Measurements from ENCODE around the gene TAF11L7. TPM values are rescaled to one million over a fixed set of nuclear protein-coding genes. Genes with fewer than 3 reads are reported as not detected.
"Not testable (repeated sequence)": the region's sequence is repeated elsewhere in the genome, so short reads cannot be mapped to it uniquely, and the experiment has no call there.

The TAF11L7 gene
- total and polyA plus RNA-seq, 4 donors = not detected

- Histone ChIP-seq H3K4me1 (ENCODE audit: control insufficient read depth in 5 of 5, insufficient read depth in 5 of 5, low read length in 5 of 5) (no peaks in the 10 kb centered on the region), H3K9me3 (ENCODE audit: control insufficient read depth in 4 of 4, insufficient read depth in 3 of 4, low read length in 3 of 4) (no peaks in the 10 kb centered on the region), H3K27me3 (ENCODE audit: control insufficient read depth in 3 of 3, insufficient read depth in 3 of 3, low read length in 2 of 3) (no peaks in the 10 kb centered on the region), H3K4me3 (no peak overlapping the region), H3K9ac (ENCODE audit: insufficient read depth in 1 of 2, low read length in 2 of 2) (no peak overlapping the region), H3K27ac (ENCODE audit: low read depth in 1 of 2, low read length in 1 of 2) (no peak overlapping the region), H3K36me3 (ENCODE audit: control insufficient read depth in 4 of 4, insufficient read depth in 4 of 4, low read length in 4 of 4) (no peaks in the 10 kb centered on the region)
- WGBS, 2 donors = 86% methylated on average over 17 of the region's 17 CpGs
- ATAC-seq (ENCODE audit: insufficient read depth, low FRiP score) (no peak), DNase-seq (no peak)
- no peak for TF ChIP-seq CTCF (IDR thresholded peaks at IDR 0.05; ENCODE audit: control extremely low read depth, extremely low read depth)
Measured at GRCh38 chr5:17620627-17621026, 35.1 kb upstream of the TAF11L7 start.

- Histone ChIP-seq H3K4me3 (no peak overlapping the region), H3K9me3 (ENCODE audit: control insufficient read depth in 4 of 4, insufficient read depth in 3 of 4, low read length in 3 of 4) (no peaks in the 10 kb centered on the region), H3K9ac (ENCODE audit: insufficient read depth in 1 of 2, low read length in 2 of 2) (no peak overlapping the region), H3K4me1 (ENCODE audit: control insufficient read depth in 5 of 5, insufficient read depth in 5 of 5, low read length in 5 of 5) (no peaks in the 10 kb centered on the region), H3K27ac (ENCODE audit: low read depth in 1 of 2, low read length in 1 of 2) (no peak overlapping the region), H3K36me3 (ENCODE audit: control insufficient read depth in 4 of 4, insufficient read depth in 4 of 4, low read length in 4 of 4) (no peaks in the 10 kb centered on the region), H3K27me3 (ENCODE audit: control insufficient read depth in 3 of 3, insufficient read depth in 3 of 3, low read length in 2 of 3) (no peaks in the 10 kb centered on the region)
- 92 to 96% methylated on average over 3 of the region's 3 CpGs for WGBS, 2 donors
- DNase-seq (no peak), ATAC-seq (ENCODE audit: insufficient read depth, low FRiP score) (no peak)
- TF ChIP-seq CTCF (IDR thresholded peaks at IDR 0.05; ENCODE audit: control extremely low read depth, extremely low read depth) = no peak
Measured at GRCh38 chr5:17619354-17619753, 33.8 kb upstream of the TAF11L7 start.

- Histone ChIP-seq H3K9ac (ENCODE audit: insufficient read depth in 1 of 2, low read length in 2 of 2) (no peak overlapping the region), H3K27ac (ENCODE audit: low read depth in 1 of 2, low read length in 1 of 2) (no peak overlapping the region)
Measured at GRCh38 chr5:17614872-17615605, 29.5 kb upstream of the TAF11L7 start.

GRCh38 chr5:17610092-17610491 is 24.5 kb upstream of the TAF11L7 start, which contains the start of gene TAF11L12:
TSS of gene TAF11L12 (plus strand) at chr5:17610392.
- not testable (repeated sequence) for DNase-seq; H3K27ac ChIP-seq (ENCODE audit: low read depth in 1 of 2, low read length in 1 of 2)
- WGBS, 2 donors = 76 to 83% methylated on average over 2 of the region's 2 CpGs

More at GRCh38 chr5:17614872-17615605, 29.5 kb upstream of the TAF11L7 start:
- 90 to 97% methylated on average over 17 of the region's 17 CpGs for WGBS, 2 donors
- Histone ChIP-seq H3K9me3 (ENCODE audit: control insufficient read depth in 4 of 4, insufficient read depth in 3 of 4, low read length in 3 of 4) (no peaks in the 10 kb centered on the region), H3K4me3 (no peak overlapping the region), H3K36me3 (ENCODE audit: control insufficient read depth in 4 of 4, insufficient read depth in 4 of 4, low read length in 4 of 4) (no peaks in the 10 kb centered on the region), H3K4me1 (ENCODE audit: control insufficient read depth in 5 of 5, insufficient read depth in 5 of 5, low read length in 5 of 5) (no peaks in the 10 kb centered on the region), H3K27me3 (ENCODE audit: control insufficient read depth in 3 of 3, insufficient read depth in 3 of 3, low read length in 2 of 3) (no peaks in the 10 kb centered on the region)
- no peak for TF ChIP-seq CTCF (IDR thresholded peaks at IDR 0.05; ENCODE audit: control extremely low read depth, extremely low read depth)
- ATAC-seq (ENCODE audit: insufficient read depth, low FRiP score) (no peak), DNase-seq (no peak)

GRCh38 chr5:17607461-17607860 is 21.9 kb upstream of the TAF11L7 start:
- WGBS, 2 donors = 94 to 96% methylated on average over 4 of the region's 4 CpGs
- DNase-seq; H3K27ac ChIP-seq (ENCODE audit: low read depth in 1 of 2, low read length in 1 of 2); H3K4me3 ChIP-seq; H3K9ac ChIP-seq (ENCODE audit: insufficient read depth in 1 of 2, low read length in 2 of 2); H3K27me3 ChIP-seq (ENCODE audit: control insufficient read depth in 3 of 3, insufficient read depth in 3 of 3, low read length in 2 of 3); H3K36me3 ChIP-seq (ENCODE audit: control insufficient read depth in 4 of 4, insufficient read depth in 4 of 4, low read length in 4 of 4); H3K9me3 ChIP-seq (ENCODE audit: control insufficient read depth in 4 of 4, insufficient read depth in 3 of 4, low read length in 3 of 4); ATAC-seq (ENCODE audit: insufficient read depth, low FRiP score); H3K4me1 ChIP-seq (ENCODE audit: control insufficient read depth in 5 of 5, insufficient read depth in 5 of 5, low read length in 5 of 5): not testable (repeated sequence)

More at GRCh38 chr5:17610092-17610491, 24.5 kb upstream of the TAF11L7 start, which contains the start of gene TAF11L12:
- H3K9me3 ChIP-seq (ENCODE audit: control insufficient read depth in 4 of 4, insufficient read depth in 3 of 4, low read length in 3 of 4); H3K4me3 ChIP-seq; ATAC-seq (ENCODE audit: insufficient read depth, low FRiP score); H3K9ac ChIP-seq (ENCODE audit: insufficient read depth in 1 of 2, low read length in 2 of 2); H3K4me1 ChIP-seq (ENCODE audit: control insufficient read depth in 5 of 5, insufficient read depth in 5 of 5, low read length in 5 of 5); H3K36me3 ChIP-seq (ENCODE audit: control insufficient read depth in 4 of 4, insufficient read depth in 4 of 4, low read length in 4 of 4); H3K27me3 ChIP-seq (ENCODE audit: control insufficient read depth in 3 of 3, insufficient read depth in 3 of 3, low read length in 2 of 3): not testable (repeated sequence)
